ENCODE measurements around the gene ZFP90. TPM values are rescaled to one million over a fixed set of nuclear protein-coding genes. Genes with fewer than 3 reads are reported as not detected.
A peak's percentile ranks its signal among the peaks of the same experiment; 100 is the strongest.

ZFP90 gene
- total RNA-seq, 1 donor from 2014 or later: 24.8 TPM

DNA sequence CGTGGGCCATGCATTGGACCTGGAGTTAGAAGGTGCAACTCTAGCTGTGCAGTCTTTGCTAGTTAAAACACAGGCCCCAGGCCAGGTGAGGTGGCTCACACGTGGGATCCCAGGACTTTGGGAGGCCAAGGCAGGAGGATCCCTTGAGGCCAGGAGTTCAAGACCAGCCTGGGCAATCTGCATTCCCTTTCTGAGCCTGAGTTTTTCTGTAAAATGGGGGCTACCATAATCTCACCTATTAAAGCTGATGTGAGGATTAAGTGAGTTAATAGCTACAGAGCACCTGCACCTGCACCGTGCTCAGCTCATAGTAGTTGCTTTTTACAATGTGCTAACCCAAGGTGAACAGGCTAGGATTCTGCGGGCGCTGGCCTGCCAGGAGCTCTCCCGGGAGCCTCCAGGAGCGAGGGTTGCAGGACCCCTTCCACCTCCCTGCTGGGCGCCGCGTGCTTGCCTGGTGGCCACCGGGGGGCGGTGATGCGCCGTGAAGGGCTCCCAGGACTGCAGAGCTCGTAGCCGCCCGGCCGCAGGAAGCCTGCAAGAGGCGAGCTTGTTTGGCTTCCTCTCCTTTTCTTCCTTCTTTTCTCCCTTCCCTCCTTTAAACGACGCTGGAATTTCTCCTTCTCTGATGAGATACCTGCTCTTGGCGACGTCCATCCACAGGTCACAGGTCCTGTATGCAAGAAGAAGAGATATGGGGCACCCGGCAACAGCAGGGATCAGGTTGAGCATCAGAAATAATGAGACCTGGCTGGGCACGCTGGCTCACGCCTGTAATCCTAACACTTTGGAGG lies 51.3 kb downstream of the ZFP90 start:
- DNase-seq: peak; percentile 4

DNA sequence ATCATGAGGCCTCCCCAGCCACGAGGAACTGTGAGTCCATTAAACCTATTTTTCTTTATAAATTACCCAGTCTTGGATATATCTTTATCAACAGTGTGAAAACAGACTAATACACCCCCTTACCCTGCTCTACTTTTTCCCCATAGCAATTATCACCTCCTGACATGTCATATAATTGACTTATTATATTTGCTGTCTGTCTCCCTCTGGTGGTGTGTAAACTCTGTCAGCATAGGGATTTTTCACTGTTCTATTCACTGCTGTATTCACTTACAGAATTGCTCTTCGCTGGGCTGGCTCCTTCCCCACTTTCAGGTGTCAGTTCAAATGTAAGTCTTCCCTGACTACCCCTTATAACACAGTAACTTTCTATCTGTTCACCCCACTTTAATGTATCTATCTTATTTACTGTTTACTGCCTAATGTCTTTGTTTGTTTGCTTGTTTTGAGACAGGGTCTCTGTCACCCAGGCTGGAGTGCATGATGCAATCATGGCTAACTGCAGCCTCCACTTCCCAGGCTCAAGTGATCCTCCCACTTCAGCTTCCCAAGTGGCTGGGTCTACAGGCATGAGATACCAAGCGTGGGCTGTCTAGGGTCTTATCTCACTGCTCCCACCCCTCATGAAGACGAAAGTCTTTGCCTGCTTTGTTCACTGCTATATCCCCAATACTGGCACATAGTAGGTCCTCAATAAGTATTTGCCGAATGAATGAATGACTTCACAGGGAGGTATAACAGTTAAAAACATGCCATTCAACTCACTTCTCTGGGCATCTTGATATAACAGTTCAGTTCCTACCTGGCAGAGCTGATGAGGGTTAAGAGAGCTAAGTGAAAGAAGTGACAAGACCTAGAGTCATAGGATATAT lies 53.6 kb downstream of the ZFP90 start:
- no peak for DNase-seq

DNA sequence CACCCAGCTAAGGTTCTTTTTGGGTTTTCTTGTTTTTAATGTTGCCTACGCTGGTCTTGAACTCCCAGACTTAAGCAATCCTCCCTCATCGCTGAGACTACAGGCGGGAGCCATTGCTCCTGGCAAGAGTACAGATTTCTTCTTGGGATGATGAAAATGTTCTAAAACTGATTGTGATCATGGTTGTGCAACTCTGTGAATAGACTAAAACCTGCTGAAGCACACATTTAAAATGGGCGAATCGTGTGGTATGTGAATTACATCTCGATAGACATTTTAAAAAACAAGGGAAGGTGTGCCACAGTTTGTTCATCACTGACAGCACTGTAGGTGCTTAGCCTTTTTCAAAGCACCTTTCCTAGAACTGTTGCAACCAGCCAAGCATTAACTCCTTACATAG lies 57.2 kb downstream of the ZFP90 start:
- no peak for DNase-seq

DNA sequence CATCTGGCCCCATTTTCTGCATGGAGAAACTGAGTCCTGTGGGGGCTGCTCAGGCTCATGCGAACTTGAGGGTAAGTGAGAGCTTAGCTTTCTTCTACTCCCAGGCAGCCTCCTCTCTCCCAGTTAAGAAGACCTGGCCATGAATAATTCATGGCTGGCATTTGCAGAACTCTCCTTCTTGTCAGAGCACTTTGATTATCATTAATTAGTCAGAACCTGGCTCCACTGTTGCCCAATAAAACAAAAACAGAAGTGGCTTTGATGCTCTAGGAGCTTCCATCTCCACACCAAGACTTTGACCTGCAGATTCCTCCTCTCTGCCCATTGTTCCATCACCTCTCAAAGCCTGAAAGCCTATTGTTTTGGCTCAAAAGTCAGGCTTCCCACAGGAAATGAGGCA lies 60.5 kb downstream of the ZFP90 start:
- no peak for DNase-seq

DNA sequence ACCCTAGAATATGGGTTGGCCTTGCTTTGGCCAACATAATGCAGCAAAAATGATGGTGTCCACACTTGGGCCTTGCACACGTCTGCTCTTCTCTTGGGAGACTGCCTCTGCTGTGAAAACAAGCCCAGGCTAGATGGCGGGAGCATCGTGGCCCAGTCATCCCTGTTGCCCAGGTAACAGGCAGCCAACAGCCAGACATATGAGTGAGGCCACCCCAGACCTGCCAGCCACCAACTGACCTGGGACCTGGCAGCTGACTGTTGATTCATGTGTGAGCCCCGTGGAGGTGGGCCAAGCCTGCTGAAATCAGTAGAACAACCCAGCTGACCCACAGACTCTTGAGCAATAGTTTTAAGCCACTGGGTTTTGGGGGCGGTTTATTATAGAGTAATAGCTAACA lies 66.7 kb downstream of the ZFP90 start:
- DNase-seq: no peak

DNA sequence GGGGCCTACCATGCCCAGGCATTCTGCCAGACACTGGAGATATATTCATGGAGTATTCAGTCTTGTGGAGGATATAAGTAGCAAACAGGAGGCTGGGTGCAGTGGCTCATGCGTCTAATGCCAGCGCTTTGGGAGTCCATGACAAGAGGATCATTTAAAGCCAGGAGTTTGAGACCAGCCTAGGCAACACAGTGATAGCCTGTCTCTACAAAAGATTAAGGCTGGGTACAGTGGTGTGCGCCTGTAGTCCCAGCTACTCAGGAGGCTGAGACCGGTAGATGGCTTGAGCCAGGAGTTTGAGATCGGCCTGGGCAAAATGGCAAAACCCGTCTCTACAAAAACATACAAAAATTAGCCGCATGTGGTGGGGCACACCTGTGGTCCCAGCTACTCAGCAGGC lies 68.4 kb downstream of the ZFP90 start:
- DNase-seq: no peak

DNA sequence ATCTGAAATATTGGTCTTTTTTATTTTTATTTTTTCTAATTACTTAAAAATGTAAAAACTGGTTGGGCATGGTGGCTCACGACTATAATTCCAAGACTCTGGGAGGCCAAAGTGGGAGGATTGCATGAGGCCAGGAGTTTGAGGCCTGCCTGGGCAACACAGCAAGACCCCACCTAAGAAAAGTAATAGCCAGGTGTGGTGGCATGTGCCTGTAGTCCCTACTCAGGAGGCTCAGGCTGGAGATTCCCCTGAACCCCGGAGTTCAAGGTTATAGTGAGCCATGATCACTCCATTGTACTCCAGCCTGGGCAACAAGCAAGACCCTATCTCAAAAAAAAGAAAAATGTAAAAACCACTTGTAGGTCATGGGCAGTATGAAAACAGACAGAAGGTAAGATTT lies 69.2 kb downstream of the ZFP90 start:
- no peak for DNase-seq

DNA sequence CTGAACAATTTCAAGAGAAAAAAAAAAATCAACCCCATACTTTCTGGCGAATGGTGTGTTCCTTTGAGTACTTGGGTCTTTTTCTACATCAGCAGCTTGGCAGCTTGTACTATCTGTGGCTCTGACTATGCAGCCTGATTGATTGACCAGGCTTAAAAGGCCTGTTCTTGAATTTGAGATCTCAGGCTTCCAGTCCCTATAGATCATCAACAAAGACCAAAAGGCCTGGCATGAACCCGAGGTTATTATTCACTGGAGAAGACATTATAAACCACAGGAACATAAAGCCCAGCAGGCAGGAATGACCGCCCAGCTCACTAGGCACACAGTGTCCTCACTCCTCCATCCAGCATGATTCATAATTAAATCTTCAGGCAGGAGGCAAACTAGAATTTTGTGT lies 73.9 kb downstream of the ZFP90 start:
- no peak for DNase-seq

DNA sequence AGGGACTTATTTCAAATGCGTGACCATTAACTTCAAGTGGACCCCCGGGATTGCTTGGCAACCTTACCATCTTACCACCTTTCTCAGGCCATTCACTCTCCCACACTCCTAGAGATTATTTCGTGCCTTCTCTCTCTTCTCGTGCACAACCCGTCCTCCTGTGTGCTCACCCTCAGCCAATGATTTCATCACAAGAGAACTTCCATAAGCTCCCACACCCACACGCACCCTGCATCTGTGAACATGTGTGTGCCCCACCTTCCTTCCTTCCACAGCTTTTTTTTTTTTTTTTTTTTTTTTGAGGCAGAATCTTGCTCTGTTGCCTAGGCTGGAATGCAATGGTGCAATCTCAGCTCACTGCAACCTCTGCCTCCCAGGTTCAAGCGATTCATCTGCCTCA lies 78.6 kb downstream of the ZFP90 start:
- DNase-seq: no peak

Small RNAs within 50 kb of the gene (small RNA-seq; reads per million reads assigned to genes)
- 0.24 reads per million, percentile 10 among the genes with 10 or more reads in this experiment for gene RNU4-36P (ENCODE audit: low replicate concordance)

Other genes with a start within 250 kb of the ZFP90 start
- gene SLC7A6OS, start 228.3 kb upstream of the ZFP90 start, total RNA-seq: 12.3 TPM
- gene PRMT7, start 228.3 kb upstream of the ZFP90 start, total RNA-seq: 44.6 TPM
- 6.7 TPM for gene SMPD3, start 90.8 kb upstream of the ZFP90 start, total RNA-seq
- gene CDH3, start 106.0 kb downstream of the ZFP90 start, total RNA-seq: 41.4 TPM
- gene CDH1, start 198.0 kb downstream of the ZFP90 start, total RNA-seq: 83.0 TPM

All from skin of body (tissue), 3 donors.